Jurkat, Clone E6-1 (cell line): ENCODE results near the gene CHTOP.
A peak's percentile ranks its signal among the peaks of the same experiment; 100 is the strongest.
"Not testable (repeated sequence)": the region's sequence is repeated elsewhere in the genome, so short reads cannot be mapped to it uniquely, and the experiment has no call there.

Experiments used
- DNase-seq: peaks from one replicate; pipeline ENCODE4 v3.0.0-alpha.2; 2011; ENCODE audit warnings: low read depth, low spot score
- H3K4me3 ChIP-seq: 2 replicates; pipeline ENCODE4 v1.5.1; 2011; ENCODE audit warnings: mild to moderate bottlenecking, low read length, control low read depth, moderate library complexity

CHTOP gene

GRCh38 chr1:153628638-153629342 lies 5.1 kb upstream of the CHTOP start:
- no peak for DNase-seq
- H3K4me3 ChIP-seq: no peak overlapping the region

GRCh38 chr1:153629343-153629665 lies 4.6 kb upstream of the CHTOP start:
- no peak overlapping the region for H3K4me3 ChIP-seq
- DNase-seq: no peak

- DNase-seq: no peak
Observed at GRCh38 chr1:153629971-153630370, 3.9 kb upstream of the CHTOP start.

GRCh38 chr1:153630384-153630783 lies 3.5 kb upstream of the CHTOP start:
- no peak for DNase-seq
- H3K4me3 ChIP-seq: no peak overlapping the region

More at GRCh38 chr1:153629971-153630370, 3.9 kb upstream of the CHTOP start:
- H3K4me3 ChIP-seq: no peak overlapping the region

GRCh38 chr1:153631047-153632022 lies 2.5 kb upstream of the CHTOP start:
- H3K4me3 ChIP-seq: no peak overlapping the region
- DNase-seq: no peak

GRCh38 chr1:153633161-153633753 lies 609 bp upstream of the CHTOP start:
- DNase-seq: no peak
- peak overlapping the region; percentile 10 for H3K4me3 ChIP-seq

- H3K4me3 ChIP-seq: no peak overlapping the region
Observed at GRCh38 chr1:153635872-153636271, 2.0 kb downstream of the CHTOP start.

GRCh38 chr1:153636312-153636711 lies 2.4 kb downstream of the CHTOP start:
- H3K4me3 ChIP-seq: no peak overlapping the region
- DNase-seq: no peak

More at GRCh38 chr1:153635872-153636271, 2.0 kb downstream of the CHTOP start:
- no peak for DNase-seq

- no peak overlapping the region for H3K4me3 ChIP-seq
- DNase-seq: no peak
Observed at GRCh38 chr1:153638261-153638660, 4.4 kb downstream of the CHTOP start.

GRCh38 chr1:153639280-153639679 lies 5.4 kb downstream of the CHTOP start:
- H3K4me3 ChIP-seq: no peak overlapping the region
- no peak for DNase-seq

GRCh38 chr1:153640213-153640612 lies 6.3 kb downstream of the CHTOP start:
- not testable (repeated sequence) for H3K4me3 ChIP-seq, DNase-seq

- H3K4me3 ChIP-seq: no peak overlapping the region
Observed at GRCh38 chr1:153640861-153641260, 7.0 kb downstream of the CHTOP start.

GRCh38 chr1:153642161-153642560 lies 8.3 kb downstream of the CHTOP start:
- no peak overlapping the region for H3K4me3 ChIP-seq
- DNase-seq: no peak

More at GRCh38 chr1:153640861-153641260, 7.0 kb downstream of the CHTOP start:
- DNase-seq: no peak

- DNase-seq: no peak
Observed at GRCh38 chr1:153643100-153643499, 9.2 kb downstream of the CHTOP start.

GRCh38 chr1:153643816-153644215 lies 9.9 kb downstream of the CHTOP start:
- no peak for DNase-seq
- H3K4me3 ChIP-seq: no peak overlapping the region

More at GRCh38 chr1:153643100-153643499, 9.2 kb downstream of the CHTOP start:
- no peak overlapping the region for H3K4me3 ChIP-seq

GRCh38 chr1:153646672-153647345 lies 12.9 kb downstream of the CHTOP start:
- no peak for DNase-seq
- H3K4me3 ChIP-seq: no peak overlapping the region

GRCh38 chr1:153647346-153647714 lies 13.5 kb downstream of the CHTOP start:
- DNase-seq: no peak
- H3K4me3 ChIP-seq: no peak overlapping the region

- DNase-seq: no peak
- H3K4me3 ChIP-seq: no peak overlapping the region
Observed at GRCh38 chr1:153648000-153648643, 14.3 kb downstream of the CHTOP start.
